GM08714 (cell line): ENCODE results near the gene PERCC1.

Experiments used
- H3K4me3 ChIP-seq: fragments of 200-500 bp; sonication (Bioruptor generic); 2 replicates; pipeline ENCODE4 v1.5.1; 2014; ENCODE audit warnings: mild to moderate bottlenecking, low read length, inconsistent platforms
- ZNF274 ChIP-seq: IDR thresholded peaks from 2 replicates; pipeline ENCODE4 v1.6.1; 2012; ENCODE audit warnings: mild to moderate bottlenecking, low read depth, low read length

PERCC1 gene

GRCh38 chr16:1430759-1431496, at the start of gene PERCC1:
Gene PERCC1, plus strand, starts transcription at chr16:1431078. Its CDS starts 1,516 bp downstream, at chr16:1432594.
- TF ChIP-seq ZNF274 = no peak

GRCh38 chr16:1381612-1382406, 49.1 kb upstream of the PERCC1 start:
- H3K4me3 ChIP-seq = no peak overlapping the region
- TF ChIP-seq ZNF274 = no peak

More at GRCh38 chr16:1430759-1431496, at the start of gene PERCC1:
- no peak within 1 kb of the TSS for H3K4me3 ChIP-seq

GRCh38 chr16:1383556-1383955, 47.3 kb upstream of the PERCC1 start:
- TF ChIP-seq ZNF274 = no peak
- H3K4me3 ChIP-seq = no peak overlapping the region

GRCh38 chr16:1385232-1385631, 45.6 kb upstream of the PERCC1 start:
- H3K4me3 ChIP-seq = no peak overlapping the region
- no peak for TF ChIP-seq ZNF274

- no peak for TF ChIP-seq ZNF274
Measured at GRCh38 chr16:1387331-1387730, 43.5 kb upstream of the PERCC1 start.

GRCh38 chr16:1389762-1390161, 41.1 kb upstream of the PERCC1 start:
- TF ChIP-seq ZNF274 = no peak
- no peak overlapping the region for H3K4me3 ChIP-seq

More at GRCh38 chr16:1387331-1387730, 43.5 kb upstream of the PERCC1 start:
- no peak overlapping the region for H3K4me3 ChIP-seq

GRCh38 chr16:1390239-1390779, 40.6 kb upstream of the PERCC1 start:
- H3K4me3 ChIP-seq = no peak overlapping the region
- no peak for TF ChIP-seq ZNF274

GRCh38 chr16:1392826-1393225, 38.1 kb upstream of the PERCC1 start:
- TF ChIP-seq ZNF274 = no peak
- no peak overlapping the region for H3K4me3 ChIP-seq

GRCh38 chr16:1393613-1394176, 37.2 kb upstream of the PERCC1 start:
- no peak overlapping the region for H3K4me3 ChIP-seq
- no peak for TF ChIP-seq ZNF274

- H3K4me3 ChIP-seq = no peak overlapping the region
- TF ChIP-seq ZNF274 = no peak
Measured at GRCh38 chr16:1394367-1394951, 36.4 kb upstream of the PERCC1 start.

GRCh38 chr16:1395444-1396031, 35.3 kb upstream of the PERCC1 start:
- no peak overlapping the region for H3K4me3 ChIP-seq
- TF ChIP-seq ZNF274 = no peak

GRCh38 chr16:1397779-1398178, 33.1 kb upstream of the PERCC1 start:
- no peak for TF ChIP-seq ZNF274
- H3K4me3 ChIP-seq = no peak overlapping the region

GRCh38 chr16:1398351-1398750, 32.5 kb upstream of the PERCC1 start:
- no peak for TF ChIP-seq ZNF274
- H3K4me3 ChIP-seq = no peak overlapping the region
